ENCODE results near the gene ADO.

The ADO gene

GRCh38 chr10:62794306-62794705, 10.2 kb upstream of the ADO start:
- DNase-seq: no peak

DNA sequence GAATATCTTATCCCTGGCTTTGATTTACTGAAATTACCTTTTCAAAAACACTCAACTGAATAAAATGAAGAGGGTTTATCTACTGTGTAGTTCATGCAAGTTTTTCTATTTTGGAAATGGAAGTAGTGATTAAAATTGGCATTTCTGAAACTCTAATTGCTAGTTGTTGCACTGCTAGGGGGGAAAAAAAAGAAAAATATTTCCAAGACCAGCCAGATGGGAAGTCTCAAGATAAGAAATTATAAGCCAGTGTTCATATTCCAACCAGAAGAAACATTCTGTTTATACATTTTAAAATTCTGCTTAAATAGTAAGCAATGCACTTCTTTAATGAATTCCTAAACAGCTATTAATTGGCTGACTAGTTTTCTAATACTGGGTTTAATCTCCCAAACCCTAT, 9.4 kb upstream of the ADO start:
- no peak for DNase-seq

DNA sequence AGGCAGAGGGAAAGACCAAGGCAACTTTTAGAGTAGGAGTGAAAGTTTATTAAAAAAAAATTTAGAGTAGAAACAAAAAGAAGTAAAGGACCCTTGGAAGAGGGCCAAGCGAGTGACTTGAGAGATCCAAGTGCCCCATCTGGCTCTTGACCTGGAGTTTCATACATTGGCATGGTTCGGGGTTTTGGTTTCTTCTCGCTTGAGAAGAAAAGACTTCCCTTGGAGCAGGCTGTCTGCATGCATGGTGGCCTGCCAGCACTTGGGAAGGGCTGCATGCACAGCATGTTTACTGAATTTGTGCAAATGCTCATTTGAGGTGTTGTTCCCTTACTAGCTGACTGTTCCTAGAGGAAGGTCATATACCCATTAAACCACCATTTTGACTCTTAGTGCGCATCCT, 8.8 kb upstream of the ADO start:
- DNase-seq: no peak

GRCh38 chr10:62796896-62797295, 7.6 kb upstream of the ADO start:
- no peak for DNase-seq

DNA sequence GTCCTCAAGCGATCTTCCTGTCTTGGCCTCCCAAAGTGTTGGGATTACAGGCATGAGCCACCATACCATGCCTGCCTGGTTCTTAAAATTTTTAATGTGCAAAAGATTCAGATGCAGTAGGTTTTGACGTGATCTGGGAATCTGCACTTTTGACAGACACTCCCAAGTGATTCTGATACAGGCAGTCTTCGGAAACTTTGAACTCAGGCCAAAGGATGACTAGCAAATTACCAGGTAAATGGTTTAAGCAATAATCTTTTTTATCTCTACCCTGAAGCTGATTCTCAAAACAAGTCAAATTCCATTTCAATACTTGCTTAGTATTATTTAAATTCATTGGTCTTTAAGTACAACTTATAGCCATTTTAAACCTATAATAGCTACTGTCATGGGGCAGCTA, 2.6 kb upstream of the ADO start:
- DNase-seq: no peak

DNA sequence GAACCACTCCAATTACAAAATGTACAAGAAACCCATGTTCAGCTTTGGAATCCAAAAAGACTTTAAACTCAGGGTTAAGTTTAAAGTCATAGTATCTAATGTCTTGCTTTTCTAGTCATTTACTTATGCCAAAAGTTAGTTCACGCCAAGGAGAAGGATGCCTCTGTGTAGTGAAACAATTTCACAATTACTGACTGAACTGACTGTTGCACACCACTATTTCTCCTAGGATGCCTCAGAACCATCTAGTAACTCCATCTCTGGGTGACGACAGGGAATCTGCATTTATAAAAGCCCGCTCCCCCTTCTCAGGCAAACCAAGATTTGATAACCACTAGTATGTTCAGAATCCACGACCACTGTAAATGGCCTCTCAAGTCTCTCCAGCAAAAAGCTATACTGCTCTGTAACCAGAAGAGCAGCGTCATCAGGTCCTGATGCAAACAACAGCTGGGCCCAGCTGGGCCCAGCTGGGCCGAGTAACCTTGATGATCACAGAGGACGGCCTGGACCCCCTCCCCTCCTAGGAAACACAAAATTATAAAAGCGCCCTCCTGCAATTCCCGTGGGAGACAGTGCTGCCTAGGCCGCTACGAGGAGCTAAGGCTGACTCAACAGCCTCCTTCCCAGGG, 680 bp upstream of the ADO start:
- no peak for DNase-seq

DNA sequence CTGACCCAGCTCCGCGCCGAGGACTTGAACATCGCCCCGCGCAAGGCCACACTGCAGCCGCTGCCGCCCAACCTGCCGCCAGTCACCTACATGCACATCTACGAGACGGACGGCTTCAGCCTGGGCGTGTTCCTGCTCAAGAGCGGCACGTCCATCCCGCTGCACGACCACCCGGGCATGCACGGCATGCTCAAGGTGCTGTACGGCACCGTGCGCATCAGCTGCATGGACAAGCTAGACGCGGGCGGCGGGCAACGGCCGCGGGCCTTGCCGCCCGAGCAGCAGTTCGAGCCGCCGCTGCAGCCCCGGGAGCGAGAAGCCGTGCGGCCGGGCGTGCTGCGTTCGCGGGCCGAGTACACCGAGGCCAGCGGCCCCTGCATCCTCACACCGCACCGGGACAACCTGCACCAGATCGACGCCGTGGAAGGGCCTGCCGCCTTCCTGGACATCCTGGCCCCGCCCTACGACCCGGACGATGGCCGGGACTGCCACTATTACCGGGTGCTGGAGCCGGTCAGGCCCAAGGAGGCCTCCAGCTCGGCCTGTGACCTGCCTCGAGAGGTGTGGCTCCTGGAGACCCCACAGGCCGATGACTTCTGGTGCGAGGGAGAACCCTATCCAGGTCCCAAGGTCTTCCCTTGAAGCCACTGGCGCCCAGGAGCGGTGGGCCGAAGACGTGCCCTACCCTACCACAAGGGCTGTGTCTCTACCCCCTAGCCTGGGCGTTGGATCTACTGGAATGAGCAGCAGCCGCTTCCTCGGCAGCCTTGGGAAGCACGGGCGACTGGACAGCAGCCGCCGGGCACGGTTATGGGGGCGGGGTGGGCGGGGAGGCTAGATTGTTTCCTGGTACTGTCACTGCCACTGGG, 945 bp downstream of the ADO start:
- DNase-seq: no peak

GRCh38 chr10:62806251-62806650, 1.7 kb downstream of the ADO start:
- DNase-seq: no peak

DNA sequence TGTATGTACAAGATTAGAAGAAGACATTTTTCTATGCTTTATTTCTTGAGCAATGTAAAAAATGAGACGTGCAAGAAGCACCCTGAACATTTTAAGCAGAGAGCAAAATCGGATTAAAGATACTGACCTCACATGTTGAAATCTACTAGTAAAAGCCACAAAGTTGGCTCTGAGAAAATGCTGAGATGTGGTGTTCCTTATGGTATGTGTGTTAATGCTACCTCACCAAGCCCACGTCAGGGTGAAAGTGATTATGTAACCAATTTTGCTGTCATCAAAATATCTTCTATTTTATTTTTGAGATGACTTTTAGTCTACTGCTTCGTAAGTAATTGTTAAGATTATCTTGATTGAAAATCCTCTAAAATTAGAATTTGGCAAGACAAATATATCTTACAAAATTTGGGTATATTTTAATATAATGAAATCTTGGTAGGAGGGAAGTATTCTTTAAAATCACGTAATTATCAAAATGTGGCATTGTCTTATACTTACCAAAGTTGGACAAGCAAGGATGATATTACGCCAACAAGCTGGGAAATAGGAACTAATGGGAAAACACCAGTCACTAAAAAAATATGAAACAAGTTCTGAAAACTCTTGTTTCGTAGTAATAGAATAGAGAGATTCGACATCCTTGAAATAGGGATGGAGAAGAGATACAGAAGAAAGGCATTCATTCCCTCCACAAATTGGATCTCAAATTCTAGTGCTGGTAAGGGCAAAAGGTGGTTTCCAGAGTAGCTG, 5.8 kb downstream of the ADO start:
- DNase-seq: no peak

DNA sequence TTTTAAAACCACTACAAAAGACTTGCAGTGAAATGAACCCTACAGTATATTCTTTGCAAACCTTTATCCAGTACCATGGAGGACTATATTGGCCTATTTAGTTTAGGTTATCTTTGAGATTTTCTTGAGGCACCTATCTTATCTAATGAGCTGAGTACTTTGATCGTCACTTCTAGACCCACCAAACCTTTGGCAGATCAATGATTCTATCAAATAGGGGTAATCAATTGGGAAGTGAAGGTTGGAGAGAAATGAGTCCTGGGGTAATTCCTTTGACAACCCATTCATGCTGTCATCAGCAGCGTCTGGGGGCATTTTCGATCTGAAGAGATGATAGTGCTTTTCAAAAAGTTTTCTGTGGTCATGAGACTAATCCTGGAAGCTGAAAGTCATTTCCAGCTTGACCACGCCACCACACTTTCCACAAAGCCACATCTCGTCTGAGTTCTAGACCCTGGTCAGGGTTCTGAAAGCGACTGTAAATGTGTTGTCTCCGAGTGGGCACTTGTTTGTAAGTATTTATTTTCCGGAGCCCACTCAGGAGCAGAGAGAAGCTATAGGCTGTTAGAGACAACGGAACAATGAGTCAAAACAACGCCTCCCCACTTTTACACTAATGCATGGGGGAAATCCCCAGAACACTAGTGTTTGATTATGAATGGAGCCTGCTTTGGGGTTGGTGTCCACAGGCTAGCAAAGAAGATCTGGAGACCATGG, 6.8 kb downstream of the ADO start:
- DNase-seq: peak; percentile 46

DNA sequence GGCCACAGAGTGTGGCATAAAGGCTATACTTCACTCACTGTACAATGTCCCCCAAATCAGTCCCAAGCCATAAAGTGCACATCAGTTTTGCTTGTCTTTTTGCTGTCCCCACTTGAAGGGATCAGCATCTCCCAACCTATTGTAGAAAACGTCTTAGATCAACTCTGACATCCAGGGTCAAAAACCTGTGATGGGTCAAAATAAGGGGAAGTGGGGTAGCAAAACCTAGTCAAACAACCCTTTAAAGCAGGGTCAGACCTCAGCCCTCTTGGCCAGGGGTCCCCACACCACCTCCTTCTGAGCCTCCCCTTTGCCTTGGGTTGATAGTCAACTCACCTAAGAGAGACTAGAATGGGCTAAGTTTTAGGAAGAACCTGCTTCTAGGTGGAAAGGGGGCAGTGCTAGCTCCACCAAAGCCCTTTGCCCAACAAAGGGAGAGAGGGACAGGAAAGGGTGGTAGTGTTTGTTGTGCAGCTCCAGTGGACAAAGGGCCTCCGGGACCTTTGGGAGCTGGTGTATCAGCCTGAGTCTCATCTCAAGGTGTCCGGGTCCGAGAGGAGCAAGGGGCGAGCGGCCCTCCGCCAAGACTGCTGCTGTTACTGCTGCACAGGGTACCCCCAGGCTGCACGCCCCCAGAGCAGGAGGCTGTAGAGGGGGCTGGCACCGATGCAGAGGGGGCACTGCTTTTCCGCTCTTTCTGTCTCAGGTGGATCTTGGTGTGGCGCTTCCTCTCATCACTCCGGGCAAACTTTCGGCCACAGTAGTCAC, 8.3 kb downstream of the ADO start:
- DNase-seq: no peak

DNA sequence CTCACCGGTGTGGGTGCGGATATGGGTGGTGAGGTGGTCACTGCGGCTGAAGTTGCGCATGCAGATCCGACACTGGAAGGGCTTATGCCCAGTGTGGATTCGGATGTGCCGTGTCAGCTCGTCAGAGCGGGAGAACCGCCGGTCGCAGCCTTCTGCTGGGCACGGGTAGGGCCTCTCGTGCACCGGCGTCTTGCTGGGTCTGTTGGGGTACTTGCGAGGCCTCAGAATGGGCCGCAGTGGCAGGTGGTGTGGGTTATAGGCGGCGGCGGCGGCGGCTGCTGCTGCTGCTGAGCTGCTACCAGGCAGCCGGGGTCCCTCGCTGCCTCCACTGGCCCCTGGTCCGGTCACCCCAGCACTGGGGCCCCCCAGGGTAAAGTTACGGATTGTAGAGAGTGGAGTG, 8.9 kb downstream of the ADO start:
- DNase-seq: peak; percentile 13

GRCh38 chr10:62813981-62814380, 9.5 kb downstream of the ADO start:
- peak; percentile 20 for DNase-seq

DNA sequence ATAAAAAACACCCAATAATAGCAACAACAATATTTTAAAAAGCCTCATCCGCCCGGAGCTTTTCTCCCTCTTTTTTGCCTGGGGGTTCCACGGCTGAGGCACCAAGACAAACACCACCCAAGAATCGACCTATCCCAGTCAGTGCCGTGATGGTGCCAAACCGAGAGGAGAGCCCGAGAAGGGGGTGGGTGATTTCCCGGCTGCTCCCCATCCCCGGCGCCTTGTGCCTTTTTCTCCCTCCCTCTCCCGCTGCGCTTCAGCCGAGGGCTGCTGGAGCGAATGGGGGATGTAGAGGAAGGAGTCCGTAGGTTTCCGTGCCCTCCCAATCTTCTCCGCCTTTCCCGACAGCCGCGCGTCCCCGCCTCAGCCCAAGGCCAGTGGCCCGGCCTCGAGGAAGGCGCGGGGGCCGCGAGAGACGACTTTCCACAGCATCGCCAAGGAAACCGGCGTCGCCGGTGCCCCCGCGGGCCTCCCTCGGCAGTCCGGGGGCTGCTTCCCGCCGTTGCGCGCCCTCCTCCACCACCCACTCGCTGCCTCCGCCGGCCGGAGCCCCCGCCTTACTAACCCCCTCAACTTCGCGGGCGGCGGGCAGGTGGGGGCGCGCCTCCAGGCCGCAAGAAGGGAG, 10.3 kb downstream of the ADO start:
- DNase-seq: peak; percentile 32

GRCh38 chr10:62815381-62816075, 11.0 kb downstream of the ADO start:
- peak; percentile 32 for DNase-seq

DNA sequence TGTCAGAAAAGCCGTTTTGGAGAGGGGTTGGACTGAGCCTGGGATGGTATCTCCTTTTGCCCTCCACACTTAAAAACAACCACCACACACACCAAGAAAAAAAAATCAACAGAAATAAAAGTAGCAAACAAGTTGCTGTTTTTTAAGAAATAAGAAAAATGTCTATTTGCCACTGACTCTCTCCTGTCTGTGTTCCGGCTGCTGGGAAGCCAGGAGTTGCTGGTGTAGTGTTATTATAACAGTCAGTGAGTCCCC, 11.5 kb downstream of the ADO start:
- no peak for DNase-seq

- DNase-seq: peak; percentile 94
Observed at GRCh38 chr10:62816331-62817120, 12.0 kb downstream of the ADO start, which contains the start of gene EGR2. EGR2 (minus strand) TSS chr10:62816366; CDS start chr10:62816029, 337 bp downstream.

- DNase-seq: peak; percentile 63
Observed at GRCh38 chr10:62817121-62817765, 12.7 kb downstream of the ADO start.

GRCh38 chr10:62817766-62818425, 13.4 kb downstream of the ADO start:
- peak; percentile 67 for DNase-seq

Measured in activated CD4-positive, alpha-beta T cell treated with anti-CD3 and anti-CD28 coated beads, Interleukin-2, amount 50 U/mL, for 1 hour (primary cell).